IMR-90 (cell line): ENCODE data around the gene MUC5AC. TPM values are rescaled to one million over a fixed set of nuclear protein-coding genes. Genes with fewer than 3 reads are reported as not detected.

Experiments
- ATAC-seq: fragments of 200-7000 bp; cut with Tn5 transposase; 2 replicates; pipeline ENCODE4 v1.9.1; 2020; ENCODE audit warnings: low read depth, mild to moderate bottlenecking, moderate library complexity
- BruUV-seq: library from RNA; stranded (reverse); fragments of 400-500 nt; replicated peaks from 2 replicates; lab custom pipeline; 2021; lab: Mats Ljungman, UMichigan
- CTCF ChIA-PET: fragments of 300-600 bp; formaldehyde crosslinking; extraction: SDS; loops from one replicate; lab custom pipeline; 2021; ENCODE audit warnings: antibody characterized with exemption; lab: Yijun Ruan, JAX
- POLR2A ChIA-PET: fragments of 300-600 bp; sonication (Branson Sonifier 250); formaldehyde crosslinking; loops from one replicate; lab custom pipeline; 2022; ENCODE audit warnings: antibody characterized with exemption; ENCODE audit not compliant: unreplicated experiment; lab: Charles Lee
- DNase-seq: peaks from one replicate; pipeline ENCODE4 v3.0.0; 2013
- H2AFZ ChIP-seq: replicated peaks from 2 replicates; pipeline ENCODE3; 2013; ENCODE audit warnings: low read length, mild to moderate bottlenecking; ENCODE audit not compliant: poor library complexity
- H2AK5ac ChIP-seq: 2 replicates; pipeline ENCODE4 v1.6.1; 2013; ENCODE audit warnings: low read depth, low read length, inconsistent platforms
- H2AK9ac ChIP-seq: replicated peaks from 2 replicates; pipeline ENCODE3; 2013; ENCODE audit warnings: mild to moderate bottlenecking, low read depth, low read length, moderate library complexity; ENCODE audit not compliant: poor library complexity
- H2BK120ac ChIP-seq: 2 replicates; pipeline ENCODE4 v1.6.1; 2013; ENCODE audit warnings: low read depth, low read length, inconsistent platforms
- H2BK15ac ChIP-seq: 3 replicates; pipeline ENCODE4 v1.6.1; 2013; ENCODE audit warnings: low read depth, low read length, inconsistent platforms
- H2BK20ac ChIP-seq: 2 replicates; pipeline ENCODE4 v1.6.1; 2013; ENCODE audit warnings: low read depth, mild to moderate bottlenecking, inconsistent platforms, low read length, moderate library complexity
- H2BK5ac ChIP-seq: 2 replicates; pipeline ENCODE4 v1.6.1; 2013; ENCODE audit warnings: mild to moderate bottlenecking, low read depth, low read length, inconsistent platforms; ENCODE audit not compliant: poor library complexity, severe bottlenecking
- H3K14ac ChIP-seq: replicated peaks from 2 replicates; pipeline ENCODE4 v1.6.1; 2013; ENCODE audit warnings: low read depth, low read length, inconsistent platforms
- H3K18ac ChIP-seq: 2 replicates; pipeline ENCODE4 v1.6.1; 2013; ENCODE audit warnings: low read depth, low read length, control low read depth
- H3K23ac ChIP-seq: 2 replicates; pipeline ENCODE4 v1.6.1; 2013; ENCODE audit warnings: low read depth, low read length, inconsistent platforms
- H3K27ac ChIP-seq: 2 replicates; pipeline ENCODE4 v1.5.1; 2013; ENCODE audit warnings: mild to moderate bottlenecking, control low read depth, low read length; ENCODE audit not compliant: insufficient read depth
- H3K27me3 ChIP-seq: 2 replicates; pipeline ENCODE4 v1.6.1; 2013; ENCODE audit warnings: low read length; ENCODE audit not compliant: control insufficient read depth, insufficient read depth
- H3K36me3 ChIP-seq: 2 replicates; pipeline ENCODE4 v1.6.1; 2013; ENCODE audit warnings: low read length, mixed read lengths; ENCODE audit not compliant: control insufficient read depth, insufficient read depth
- H3K4ac ChIP-seq: 2 replicates; pipeline ENCODE4 v1.6.1; 2013; ENCODE audit warnings: low read depth, low read length, inconsistent platforms
- H3K4me1 ChIP-seq: 2 replicates; pipeline ENCODE4 v1.6.1; 2013; ENCODE audit warnings: low read length, mixed read lengths; ENCODE audit not compliant: control insufficient read depth, insufficient read depth
- H3K4me2 ChIP-seq: 2 replicates; pipeline ENCODE4 v1.6.1; 2013; ENCODE audit warnings: low read depth, mild to moderate bottlenecking, control low read depth, low read length, moderate library complexity
- H3K4me3 ChIP-seq: 2 replicates; pipeline ENCODE4 v1.5.1; 2013; ENCODE audit warnings: low read depth, mild to moderate bottlenecking, control low read depth, low read length, moderate library complexity; ENCODE audit not compliant: insufficient read depth
- H3K56ac ChIP-seq: 2 replicates; pipeline ENCODE4 v1.6.1; 2013; ENCODE audit warnings: low read length, inconsistent platforms; ENCODE audit not compliant: insufficient read depth; ENCODE audit errors: extremely low read depth
- H3K79me1 ChIP-seq, 2 experiments: 2 replicates each; pipeline ENCODE4 v1.6.1; 2013; ENCODE audit warnings: low read length in 2 of 2, inconsistent platforms in 1 of 2, low read depth in 1 of 2
- H3K9ac ChIP-seq: 2 replicates; pipeline ENCODE4 v1.6.1; 2013; ENCODE audit warnings: low read depth, low read length, control low read depth
- H3K9me1 ChIP-seq: 2 replicates; pipeline ENCODE4 v1.6.1; 2013; ENCODE audit warnings: low read length, inconsistent platforms; ENCODE audit not compliant: insufficient read depth
- H3K9me3 ChIP-seq: 2 replicates; pipeline ENCODE4 v1.6.1; 2013; ENCODE audit warnings: low read length; ENCODE audit not compliant: control insufficient read depth, insufficient read depth
- H4K20me1 ChIP-seq: 2 replicates; pipeline ENCODE4 v1.6.1; 2013; ENCODE audit warnings: low read length, inconsistent platforms; ENCODE audit not compliant: insufficient read depth
- H4K5ac ChIP-seq: 2 replicates; pipeline ENCODE4 v1.6.1; 2013; ENCODE audit warnings: mild to moderate bottlenecking, low read depth, low read length, control low read depth
- H4K8ac ChIP-seq, 2 experiments: 2 replicates each; pipeline ENCODE4 v1.6.1; 2013; ENCODE audit warnings: low read depth in 2 of 2, low read length in 2 of 2, control low read depth in 1 of 2, inconsistent platforms in 1 of 2
- H4K91ac ChIP-seq: 2 replicates; pipeline ENCODE4 v1.6.1; 2013; ENCODE audit warnings: low read depth, low read length, inconsistent platforms; ENCODE audit not compliant: insufficient read depth
- BHLHE40 ChIP-seq: fragments of 150-350 bp; IDR thresholded peaks from 2 replicates; pipeline ENCODE4 v1.6.1; 2016; ENCODE audit warnings: mild to moderate bottlenecking, low read depth, low read length
- CEBPB ChIP-seq: IDR thresholded peaks from 2 replicates; pipeline ENCODE4 v1.6.1; 2012; ENCODE audit warnings: low read depth, low read length, improper control_type of control experiment
- CHD1 ChIP-seq: IDR thresholded peaks from 2 replicates; pipeline ENCODE4 v1.6.1; 2012; ENCODE audit warnings: low read depth, low read length, improper control_type of control experiment
- CTCF ChIP-seq: conservative IDR thresholded peaks from 2 replicates; pipeline ENCODE4 v1.5.1; 2012; ENCODE audit warnings: mild to moderate bottlenecking, low read depth, low read length, improper control_type of control experiment
- ELK1 ChIP-seq: fragments of 150-350 bp; IDR thresholded peaks from 2 replicates; pipeline ENCODE4 v1.6.1; 2016; ENCODE audit warnings: low read depth, mild to moderate bottlenecking, low read length, moderate library complexity, borderline replicate concordance
- FOS ChIP-seq: fragments of 150-350 bp; IDR thresholded peaks from 2 replicates; pipeline ENCODE4 v1.6.1; 2016; ENCODE audit warnings: low read depth, low read length
- MAFK ChIP-seq: IDR thresholded peaks from 2 replicates; pipeline ENCODE4 v1.6.1; 2012; ENCODE audit warnings: low read depth, low read length, improper control_type of control experiment
- MAZ ChIP-seq: IDR thresholded peaks from 2 replicates; pipeline ENCODE4 v1.6.1; 2012; ENCODE audit warnings: low read depth, mild to moderate bottlenecking, low read length, improper control_type of control experiment, moderate library complexity, borderline replicate concordance
- MXI1 ChIP-seq: IDR thresholded peaks from 2 replicates; pipeline ENCODE4 v1.6.1; 2012; ENCODE audit warnings: low read depth, mild to moderate bottlenecking, low read length, moderate library complexity, borderline replicate concordance
- NFE2L2 ChIP-seq: fragments of 150-350 bp; IDR thresholded peaks from 2 replicates; pipeline ENCODE4 v1.6.1; 2016; ENCODE audit warnings: low read depth, mild to moderate bottlenecking, low read length
- RAD21 ChIP-seq: IDR thresholded peaks from 2 replicates; pipeline ENCODE4 v1.6.1; 2012; ENCODE audit warnings: low read length, improper control_type of control experiment
- RCOR1 ChIP-seq: IDR thresholded peaks from 2 replicates; pipeline ENCODE4 v1.6.1; 2012; ENCODE audit warnings: mild to moderate bottlenecking, low read length, improper control_type of control experiment; ENCODE audit not compliant: insufficient replicate concordance
- RFX5 ChIP-seq: IDR thresholded peaks from 2 replicates; pipeline ENCODE4 v1.8.0; 2012; ENCODE audit warnings: low read depth, mild to moderate bottlenecking, low read length, moderate library complexity
- SMC3 ChIP-seq: fragments of 150-350 bp; IDR thresholded peaks from 2 replicates; pipeline ENCODE4 v1.6.1; 2016; ENCODE audit warnings: low read depth, mild to moderate bottlenecking, antibody characterized with exemption, low read length, moderate library complexity
- USF2 ChIP-seq: fragments of 150-350 bp; IDR thresholded peaks from 2 replicates; pipeline ENCODE4 v1.6.1; 2017; ENCODE audit warnings: mild to moderate bottlenecking, antibody characterized with exemption, low read length, low read depth
- WGBS, 2 experiments: methylation state at CpG; one replicate each; pipeline versions ENCODE4 v1.1.5 to v1.1.7; 2013; ENCODE audit warnings: missing lambda C conversion rate in 2 of 2; ENCODE audit not compliant: insufficient read length in 1 of 2; ENCODE audit errors: extremely low coverage in 2 of 2; 5-methylcytosine and 5-hydroxymethylcytosine counted together
- dilution Hi-C: fragments of 300-500 bp; cut with HindIII; formaldehyde crosslinking; loops from one replicate; pipeline ENCODE4 v1.14.3; 2018; ENCODE audit warnings: low sequenced_read_pairs; ENCODE audit not compliant: unreplicated experiment
- in situ Hi-C: fragments of 300-500 bp; cut with MboI; formaldehyde crosslinking; loops from 3 replicates; pipeline ENCODE4 v1.14.3; 2019; ENCODE audit warnings: low sequenced_read_pairs, inconsistent platforms, mixed read lengths
- intact Hi-C: fragments of 100-400 bp; cut with micrococcal nuclease; formaldehyde crosslinking; loops from 2 replicates; pipeline ENCODE4 v1.10.0; 2022
- polyA plus RNA-seq, 3 experiments: library from polyadenylated mRNA; depleted of rRNA; stranded (reverse); fragments of >200 nt; gene quantifications; 2 replicates each; pipeline ENCODE4 v1.2.3, GENCODE V29; 2012; ENCODE audit warnings: low replicate concordance in 1 of 3
- total RNA-seq: library from RNA; depleted of rRNA; stranded (reverse); fragments of >200 nt; gene quantifications from 2 replicates; pipeline ENCODE4 v1.2.3, GENCODE V29; 2012

Gene MUC5AC
- total and polyA plus RNA-seq, 2 of the 4 experiments (the other 2 are of a cell fraction): 0.02 TPM; not detected in 1

- in situ Hi-C loops (no loop called here), intact Hi-C loops (no loop called here), dilution Hi-C loops (no loop called here)
- Histone ChIP-seq H4K5ac (no peak overlapping the region), H3K18ac (no peak overlapping the region), H2BK5ac (no peak overlapping the region), H3K23ac (no peak overlapping the region), H3K4me3 (no peak overlapping the region), H4K20me1 (no peaks in the 10 kb centered on the region), H3K9ac (no peak overlapping the region), H3K9me3 (no peaks in the 10 kb centered on the region), H2BK15ac (no peak overlapping the region), H3K14ac (no peak overlapping the region), H3K4me2 (no peak overlapping the region), H2AK9ac (no peak overlapping the region), H3K27ac (no peak overlapping the region), H3K36me3 (no peaks in the 10 kb centered on the region), H3K79me1 (no peaks in the 10 kb centered on the region), H3K4me1 (no peaks in the 10 kb centered on the region), H2AFZ (no peak overlapping the region), H3K27me3 (peaks cover 18% of the 10 kb centered on the region; the same call in 1 of the 2 replicates), H4K8ac (no peak overlapping the region), H3K9me1 (no peaks in the 10 kb centered on the region), H2AK5ac (no peak overlapping the region), H3K56ac (no peak overlapping the region), H4K91ac (no peak overlapping the region), H3K4ac (no peak overlapping the region), H2BK20ac (no peak overlapping the region), H2BK120ac (no peak overlapping the region)
- POLR2A ChIA-PET: no interaction called here
- TF ChIP-seq MAZ: no peak
- no peak for TF ChIP-seq NFE2L2
- no peak for TF ChIP-seq SMC3
- TF ChIP-seq RFX5: no peak
- no peak for TF ChIP-seq CTCF
- TF ChIP-seq USF2: no peak
- no peak for TF ChIP-seq RAD21
- no peak for TF ChIP-seq CEBPB
- no peak for TF ChIP-seq CHD1
- TF ChIP-seq FOS: no peak
- TF ChIP-seq RCOR1: no peak
- TF ChIP-seq MAFK: no peak
- no peak for TF ChIP-seq MXI1
- TF ChIP-seq ELK1: no peak
- no peak for TF ChIP-seq BHLHE40
- 40% methylated on average over 2 of the region's 28 CpGs; no CpG with 5 or more reads in 1 of the 2 experiments for WGBS, 2 experiments
- no peak for ATAC-seq
- CTCF ChIA-PET: no interaction called here
- no TSS peak for BruUV-seq
- no peak for DNase-seq
These were observed 48.4 kb upstream of the MUC5AC start for GRCh38 chr11:1109101-1109917.
